Astrocyte of the cerebellum (primary cell): ENCODE measurements around the gene CPED1.

Source experiments
- DNase-seq: peaks from one replicate; pipeline ENCODE4 v3.0.0-alpha.2; 2011; ENCODE audit warnings: low read depth
- H3K4me3 ChIP-seq: 2 replicates; pipeline ENCODE4 v1.5.1; 2011; ENCODE audit warnings: mild to moderate bottlenecking, low read depth, low read length, moderate library complexity
- in situ Hi-C: cut with HindIII; loops from 2 replicates; pipeline ENCODE4 v1.10.0; 2017; ENCODE audit warnings: low sequenced_read_pairs
- TF ChIP-seq, protein P1 (sequence below): IDR thresholded peaks from 2 replicates; pipeline ENCODE4 v1.5.1; 2012; ENCODE audit warnings: low read length, low read depth, moderate library complexity, mild to moderate bottlenecking; ENCODE audit errors: missing control alignments

Gene CPED1

DNA sequence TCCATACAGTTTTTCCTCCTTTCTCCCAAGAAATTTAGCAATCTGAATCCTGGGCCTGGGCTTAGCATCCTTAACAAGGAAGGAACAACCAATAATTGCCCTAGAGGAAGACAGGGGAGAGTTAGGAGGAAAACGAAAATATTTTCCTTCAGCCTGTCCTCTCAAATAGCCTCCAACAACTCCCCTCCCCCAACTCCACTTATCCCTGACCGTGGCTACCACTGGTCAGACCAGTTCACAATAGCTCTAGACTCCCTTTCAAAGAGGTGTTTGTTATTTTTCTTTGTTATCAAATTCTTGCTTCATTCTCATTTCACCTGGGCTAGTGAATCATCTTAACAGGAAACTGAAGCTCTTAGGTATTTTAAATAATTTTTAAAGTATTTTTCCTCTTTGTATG lies 114.1 kb downstream of the CPED1 start:
- DNase-seq: no peak
- in situ Hi-C loops: no loop called here
- TF ChIP-seq, protein P1, sequence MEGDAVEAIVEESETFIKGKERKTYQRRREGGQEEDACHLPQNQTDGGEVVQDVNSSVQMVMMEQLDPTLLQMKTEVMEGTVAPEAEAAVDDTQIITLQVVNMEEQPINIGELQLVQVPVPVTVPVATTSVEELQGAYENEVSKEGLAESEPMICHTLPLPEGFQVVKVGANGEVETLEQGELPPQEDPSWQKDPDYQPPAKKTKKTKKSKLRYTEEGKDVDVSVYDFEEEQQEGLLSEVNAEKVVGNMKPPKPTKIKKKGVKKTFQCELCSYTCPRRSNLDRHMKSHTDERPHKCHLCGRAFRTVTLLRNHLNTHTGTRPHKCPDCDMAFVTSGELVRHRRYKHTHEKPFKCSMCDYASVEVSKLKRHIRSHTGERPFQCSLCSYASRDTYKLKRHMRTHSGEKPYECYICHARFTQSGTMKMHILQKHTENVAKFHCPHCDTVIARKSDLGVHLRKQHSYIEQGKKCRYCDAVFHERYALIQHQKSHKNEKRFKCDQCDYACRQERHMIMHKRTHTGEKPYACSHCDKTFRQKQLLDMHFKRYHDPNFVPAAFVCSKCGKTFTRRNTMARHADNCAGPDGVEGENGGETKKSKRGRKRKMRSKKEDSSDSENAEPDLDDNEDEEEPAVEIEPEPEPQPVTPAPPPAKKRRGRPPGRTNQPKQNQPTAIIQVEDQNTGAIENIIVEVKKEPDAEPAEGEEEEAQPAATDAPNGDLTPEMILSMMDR: no peak
- no peak overlapping the region for H3K4me3 ChIP-seq

DNA sequence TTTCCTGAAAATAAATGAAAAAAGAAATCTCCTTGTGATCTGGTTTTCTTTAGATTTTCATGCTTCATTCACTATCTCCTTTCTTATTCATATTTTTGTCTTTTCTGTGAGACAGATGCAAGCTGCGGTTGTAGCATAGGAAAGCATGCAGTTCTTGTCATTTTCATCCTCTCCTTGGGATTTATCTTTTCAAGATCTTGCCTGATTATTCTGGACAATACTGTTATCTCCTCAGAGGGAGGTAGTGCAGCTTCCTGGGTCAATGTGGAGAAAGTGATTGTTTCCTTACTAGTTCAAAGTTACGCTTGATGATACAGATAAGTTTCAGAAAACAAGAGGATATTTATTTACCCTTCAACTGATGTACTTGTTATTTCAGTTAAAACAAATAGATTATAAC lies 114.6 kb downstream of the CPED1 start:
- TF ChIP-seq, protein P1: no peak
- DNase-seq: no peak
- in situ Hi-C loops: no loop called here
- no peak overlapping the region for H3K4me3 ChIP-seq

DNA sequence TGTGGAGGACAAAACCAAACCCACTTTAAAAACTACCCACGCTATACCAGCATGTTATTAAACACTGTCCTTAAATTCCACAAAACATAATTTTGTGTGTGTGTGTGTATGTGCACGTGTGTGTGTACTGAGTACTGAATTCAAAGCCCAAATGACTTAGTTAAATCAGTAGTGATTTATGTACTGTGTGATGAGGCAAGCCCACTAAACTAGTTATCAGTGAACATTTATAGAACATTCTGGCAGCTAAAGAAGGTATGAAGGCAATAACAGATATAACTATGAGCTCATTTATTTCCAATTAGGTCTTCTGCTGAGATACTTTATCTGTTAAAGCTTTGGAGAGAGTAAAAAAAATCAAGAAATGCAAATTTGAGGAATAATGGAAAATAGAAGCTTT lies 115.1 kb downstream of the CPED1 start:
- no peak for DNase-seq
- in situ Hi-C loops: no loop called here
- TF ChIP-seq, protein P1: no peak
- H3K4me3 ChIP-seq: no peak overlapping the region

DNA sequence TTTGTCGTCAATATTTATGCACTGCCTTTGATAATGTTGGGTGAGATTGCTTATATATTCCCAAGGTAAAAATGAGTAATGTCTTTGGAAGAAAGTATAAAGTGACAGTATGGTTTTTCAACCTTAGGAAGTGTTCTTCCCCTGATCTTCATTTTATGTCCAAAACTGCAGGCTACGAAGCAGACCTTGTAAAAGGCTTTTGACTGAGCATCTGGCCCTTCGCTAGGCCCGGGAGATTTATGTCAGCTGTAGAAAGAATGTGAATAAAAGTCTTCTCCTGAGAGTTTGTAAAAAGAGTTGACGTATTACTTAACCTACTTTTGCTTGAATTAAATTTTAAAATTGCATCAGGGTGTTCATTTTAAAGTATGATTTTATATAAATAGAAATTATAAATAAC lies 116.8 kb downstream of the CPED1 start:
- in situ Hi-C loops: no loop called here
- no peak for DNase-seq
- TF ChIP-seq, protein P1: no peak
- no peak overlapping the region for H3K4me3 ChIP-seq

DNA sequence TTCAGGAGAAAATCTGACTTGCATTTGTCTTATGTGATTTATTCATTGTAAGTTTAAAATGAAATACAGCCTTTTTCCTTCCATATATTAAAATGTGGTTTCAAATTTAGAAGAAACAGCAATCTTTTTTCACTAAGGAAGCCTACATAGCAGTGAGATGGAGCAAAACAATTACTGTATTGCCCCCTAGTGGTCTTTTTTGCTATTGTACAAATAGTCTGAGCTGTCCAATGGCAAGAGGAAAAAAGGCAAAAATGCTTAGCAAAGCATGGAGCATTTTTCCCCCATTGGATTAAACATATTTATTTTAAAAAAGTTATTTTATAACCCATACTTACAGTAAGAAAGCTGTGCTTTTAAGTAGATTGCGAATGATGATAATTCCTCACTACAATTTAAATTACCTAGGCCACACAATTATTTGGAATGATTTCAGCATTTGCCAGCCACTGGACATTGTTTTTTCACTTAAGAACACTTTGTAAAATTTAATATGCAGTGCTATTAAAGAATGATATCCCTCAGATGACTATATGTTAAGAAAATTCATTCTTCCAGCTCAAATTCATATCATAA lies 119.5 kb downstream of the CPED1 start:
- peak; percentile 57 for DNase-seq
- in situ Hi-C loops: no loop called here

DNA sequence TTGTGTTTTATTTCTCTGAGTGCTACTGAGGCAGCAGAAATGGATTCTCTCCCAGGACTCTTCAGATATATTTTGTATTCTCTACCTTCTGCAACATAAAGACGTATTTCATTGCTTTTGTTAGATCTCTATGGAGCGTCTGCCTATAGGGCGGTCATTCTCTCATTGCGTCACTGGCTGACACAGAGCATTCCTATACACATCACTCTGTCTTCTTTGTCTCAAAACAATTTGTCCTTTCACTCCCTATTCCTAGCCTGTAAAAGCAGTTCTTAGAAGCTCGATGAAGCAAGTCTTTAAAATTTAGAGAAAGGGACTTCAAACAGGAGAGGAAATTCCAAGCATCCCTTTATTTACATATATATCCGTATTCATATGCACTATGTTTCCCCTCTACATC lies 120.6 kb downstream of the CPED1 start:
- no peak overlapping the region for H3K4me3 ChIP-seq
- TF ChIP-seq, protein P1: no peak
- in situ Hi-C loops: no loop called here
- DNase-seq: no peak

More for the DNA sequence above, 119.5 kb downstream of the CPED1 start:
- TF ChIP-seq, protein P1: peak; percentile 68
- H3K4me3 ChIP-seq: no peak overlapping the region
